MCF 10A (cell line): ENCODE measurements around the gene DDX51. TPM values are rescaled to one million over a fixed set of nuclear protein-coding genes. Genes with fewer than 3 reads are reported as not detected.

Experiments used
- BruUV-seq: library from RNA; stranded (reverse); fragments of 400-500 nt; replicated peaks from 2 replicates; lab custom pipeline; 2021; lab: Mats Ljungman, UMichigan
- CTCF ChIA-PET: fragments of 300-600 bp; sonication (Branson Sonifier 250); formaldehyde crosslinking; extraction: SDS; loops from one replicate; lab custom pipeline; 2021; ENCODE audit warnings: antibody characterized with exemption, inconsistent platforms; lab: Yijun Ruan, JAX
- POLR2A ChIA-PET: fragments of 300-600, 350-650 bp; sonication (Branson Sonifier 250); formaldehyde crosslinking; extraction: SDS; loops from one replicate; lab custom pipeline; 2020; ENCODE audit warnings: antibody characterized with exemption, inconsistent platforms; lab: Yijun Ruan, JAX
- DNase-seq: peaks from one replicate; pipeline ENCODE4 v3.0.0-alpha.2; 2018; ENCODE audit not compliant: unreplicated experiment
- H3K27ac Mint-ChIP-seq: one replicate; pipeline ENCODE4 v1.8.0; 2022; ENCODE audit warnings: mild to moderate bottlenecking, low read depth, mixed read lengths; ENCODE audit not compliant: unreplicated experiment
- H3K27me3 Mint-ChIP-seq: one replicate; pipeline ENCODE4 v1.8.0; 2022; ENCODE audit warnings: mixed read lengths; ENCODE audit not compliant: insufficient read depth, unreplicated experiment
- H3K36me3 Mint-ChIP-seq: one replicate; pipeline ENCODE4 v1.8.0; 2022; ENCODE audit warnings: mild to moderate bottlenecking, moderate library complexity, mixed read lengths; ENCODE audit not compliant: insufficient read depth, unreplicated experiment
- H3K4me1 Mint-ChIP-seq: one replicate; pipeline ENCODE4 v1.8.0; 2022; ENCODE audit warnings: mixed read lengths; ENCODE audit not compliant: insufficient read depth, unreplicated experiment
- H3K4me3 Mint-ChIP-seq: one replicate; pipeline ENCODE4 v1.8.0; 2022; ENCODE audit warnings: mild to moderate bottlenecking, moderate library complexity, mixed read lengths; ENCODE audit not compliant: unreplicated experiment
- H3K9me3 Mint-ChIP-seq: one replicate; pipeline ENCODE4 v1.8.0; 2022; ENCODE audit warnings: mixed read lengths; ENCODE audit not compliant: unreplicated experiment
- CTCF ChIP-seq: fragments of 200-600 bp; IDR thresholded peaks from one replicate; pipeline ENCODE4 v1.8.0; 2022; ENCODE audit warnings: antibody characterized with exemption, mild to moderate bottlenecking; ENCODE audit not compliant: unreplicated experiment
- intact Hi-C: fragments of 100-400 bp; cut with micrococcal nuclease; formaldehyde crosslinking; loops from 2 replicates; pipeline ENCODE4 v1.14.1; 2022
- total RNA-seq: library from RNA; stranded (reverse); gene quantifications from 2 replicates; pipeline ENCODE4 v1.2.3, GENCODE V29; 2022

The DDX51 gene
- total RNA-seq, 1 experiment from 2014 or later: 24.0 TPM

GRCh38 chr12:132159555-132160003 lies 15.5 kb upstream of the DDX51 start:
- DNase-seq: no peak
- peaks cover 21% of the 10 kb centered on the region for H3K4me1 Mint-ChIP-seq
- intact Hi-C loops: loop anchor here (10.0 kb wide), 1 partner anchor 455 kb away; the partner anchor contains the start of genes LRCOL1 and P2RX2
- peaks cover 11% of the 10 kb centered on the region for H3K27me3 Mint-ChIP-seq
- no peak for TF ChIP-seq CTCF
- H3K36me3 Mint-ChIP-seq: no peaks in the 10 kb centered on the region
- no peak overlapping the region for H3K4me3 Mint-ChIP-seq
- no peaks in the 10 kb centered on the region for H3K9me3 Mint-ChIP-seq
- BruUV-seq: no TSS peak
- H3K27ac Mint-ChIP-seq: no peak overlapping the region
- CTCF ChIA-PET: interaction anchor here (4.4 kb wide), 1 partner anchor 255 kb away, joined by 22 read pairs; no protein-coding TSS in a partner anchor
- POLR2A ChIA-PET: no interaction called here

GRCh38 chr12:132158677-132159554 lies 14.8 kb upstream of the DDX51 start:
- peak; percentile 69 for DNase-seq
- Mint-ChIP-seq H3K27me3 (peaks cover 4% of the 10 kb centered on the region), H3K9me3 (no peaks in the 10 kb centered on the region), H3K4me3 (no peak overlapping the region), H3K27ac (no peak overlapping the region), H3K36me3 (no peaks in the 10 kb centered on the region), H3K4me1 (peaks cover 16% of the 10 kb centered on the region)
- intact Hi-C loops: loop anchor here (10.0 kb wide), 1 partner anchor 456 kb away; the partner anchor contains the start of genes LRCOL1 and P2RX2
- no peak for TF ChIP-seq CTCF
- no TSS peak for BruUV-seq
- ChIA-PET CTCF (interaction anchor here (0.5 to 4.4 kb wide), 2 partner anchors 256 to 493 kb away, joined by 3 to 22 read pairs; no protein-coding TSS in a partner anchor), POLR2A (interaction anchor here (0.7 kb wide), 1 partner anchor 24 kb away, joined by 4 read pairs; no protein-coding TSS in a partner anchor)

GRCh38 chr12:132157733-132158409 lies 13.8 kb upstream of the DDX51 start:
- BruUV-seq: no TSS peak
- H3K36me3 Mint-ChIP-seq: no peaks in the 10 kb centered on the region
- H3K9me3 Mint-ChIP-seq: no peaks in the 10 kb centered on the region
- peaks cover 10% of the 10 kb centered on the region for H3K4me1 Mint-ChIP-seq
- no peak for DNase-seq
- CTCF ChIA-PET: no interaction called here
- H3K27ac Mint-ChIP-seq: no peak overlapping the region
- H3K4me3 Mint-ChIP-seq: no peak overlapping the region
- POLR2A ChIA-PET: no interaction called here
- intact Hi-C loops: loop anchor here (10.0 kb wide), 1 partner anchor 457 kb away; the partner anchor contains the start of genes LRCOL1 and P2RX2
- H3K27me3 Mint-ChIP-seq: no peaks in the 10 kb centered on the region
- TF ChIP-seq CTCF: no peak
